H9 (cell line): ENCODE data around the gene BATF. TPM values are rescaled to one million over a fixed set of nuclear protein-coding genes. Genes with fewer than 3 reads are reported as not detected.

Experiments used
- DNase-seq: peaks from one replicate; pipeline ENCODE4 v3.0.0-alpha.2; 2017
- H2AFZ ChIP-seq: one replicate; pipeline ENCODE4 v1.6.1; 2013; ENCODE audit warnings: mild to moderate bottlenecking, low read length, control low read depth, moderate library complexity
- H2AK5ac ChIP-seq: 2 replicates; pipeline ENCODE4 v1.6.1; 2013; ENCODE audit warnings: low read length, control low read depth, mixed read lengths; ENCODE audit not compliant: insufficient read length
- H2BK120ac ChIP-seq: one replicate; pipeline ENCODE4 v1.6.1; 2013; ENCODE audit warnings: low read depth, mild to moderate bottlenecking, low read length, control low read depth, inconsistent platforms; ENCODE audit not compliant: poor library complexity, severe bottlenecking
- H2BK12ac ChIP-seq: 2 replicates; pipeline ENCODE4 v1.6.1; 2013; ENCODE audit warnings: low read length, control low read depth, mixed read lengths, low read depth; ENCODE audit not compliant: insufficient read length
- H2BK15ac ChIP-seq: 2 replicates; pipeline ENCODE4 v1.6.1; 2013; ENCODE audit warnings: low read depth, low read length, control low read depth
- H2BK20ac ChIP-seq: one replicate; pipeline ENCODE4 v1.6.1; 2013; ENCODE audit warnings: low read depth, mild to moderate bottlenecking, low read length, control low read depth, inconsistent platforms; ENCODE audit not compliant: poor library complexity, severe bottlenecking
- H2BK5ac ChIP-seq: 2 replicates; pipeline ENCODE4 v1.6.1; 2013; ENCODE audit warnings: low read length, control low read depth, mixed read lengths; ENCODE audit not compliant: insufficient read length
- H3K14ac ChIP-seq: 2 replicates; pipeline ENCODE4 v1.6.1; 2013; ENCODE audit warnings: low read length, control low read depth; ENCODE audit not compliant: insufficient read depth
- H3K18ac ChIP-seq: 2 replicates; pipeline ENCODE4 v1.6.1; 2013; ENCODE audit warnings: low read depth, mild to moderate bottlenecking, mixed read lengths, low read length, control low read depth; ENCODE audit not compliant: insufficient read length
- H3K23ac ChIP-seq: 2 replicates; pipeline ENCODE4 v1.6.1; 2013; ENCODE audit warnings: low read length, control low read depth, mixed read lengths, low read depth; ENCODE audit not compliant: insufficient read length
- H3K23me2 ChIP-seq: 2 replicates; pipeline ENCODE4 v1.6.1; 2013; ENCODE audit warnings: low read depth, mild to moderate bottlenecking, mixed read lengths, low read length, control low read depth; ENCODE audit not compliant: insufficient read length, poor library complexity, severe bottlenecking
- H3K27ac ChIP-seq: 2 replicates; pipeline ENCODE4 v1.5.1; 2013; ENCODE audit warnings: low read length, control low read depth, mixed read lengths, low read depth; ENCODE audit not compliant: insufficient read length
- H3K27me3 ChIP-seq: 2 replicates; pipeline ENCODE4 v1.6.1; 2013; ENCODE audit warnings: low read length, control low read depth, inconsistent platforms; ENCODE audit not compliant: insufficient read depth
- H3K4ac ChIP-seq: 2 replicates; pipeline ENCODE4 v1.6.1; 2013; ENCODE audit warnings: low read depth, mild to moderate bottlenecking, control low read depth, inconsistent platforms, low read length, moderate library complexity
- H3K4me1 ChIP-seq: 2 replicates; pipeline ENCODE4 v1.6.1; 2013; ENCODE audit warnings: low read length, control low read depth, inconsistent platforms; ENCODE audit not compliant: insufficient read depth
- H3K4me2 ChIP-seq: 2 replicates; pipeline ENCODE4 v1.6.1; 2013; ENCODE audit warnings: low read length, control low read depth, mixed read lengths; ENCODE audit not compliant: insufficient read length, insufficient read depth
- H3K56ac ChIP-seq: 2 replicates; pipeline ENCODE4 v1.6.1; 2013; ENCODE audit warnings: low read depth, mild to moderate bottlenecking, mixed read lengths, low read length, control low read depth; ENCODE audit not compliant: insufficient read length
- H3K79me1 ChIP-seq: 2 replicates; pipeline ENCODE4 v1.6.1; 2013; ENCODE audit warnings: low read depth, mild to moderate bottlenecking, moderate library complexity, low read length, control low read depth, inconsistent platforms; ENCODE audit not compliant: insufficient read depth, poor library complexity, severe bottlenecking
- H3K79me2 ChIP-seq: 2 replicates; pipeline ENCODE4 v1.6.1; 2013; ENCODE audit warnings: low read length, control low read depth, inconsistent platforms; ENCODE audit not compliant: insufficient read depth
- H3K9ac ChIP-seq: 2 replicates; pipeline ENCODE4 v1.6.1; 2013; ENCODE audit warnings: low read length, control low read depth, mixed read lengths; ENCODE audit not compliant: insufficient read length; ENCODE audit errors: extremely low read depth
- H3K9me3 ChIP-seq: one replicate; pipeline ENCODE4 v1.6.1; 2013; ENCODE audit warnings: low read depth, low read length, inconsistent platforms; ENCODE audit not compliant: control insufficient read depth
- H3T11ph ChIP-seq: one replicate; pipeline ENCODE4 v1.6.1; 2013; ENCODE audit warnings: mild to moderate bottlenecking, low read length, control low read depth, inconsistent platforms
- H4K20me1 ChIP-seq: one replicate; pipeline ENCODE4 v1.6.1; 2013; ENCODE audit not compliant: control insufficient read depth, insufficient read length, insufficient read depth
- H4K5ac ChIP-seq: 2 replicates; pipeline ENCODE4 v1.6.1; 2013; ENCODE audit warnings: low read depth, mild to moderate bottlenecking, mixed read lengths, low read length, control low read depth; ENCODE audit not compliant: insufficient read length
- H4K8ac ChIP-seq: replicated peaks from 2 replicates; pipeline ENCODE4 v1.6.1; 2013; ENCODE audit warnings: low read length, control low read depth, mixed read lengths, low read depth; ENCODE audit not compliant: insufficient read length
- H4K91ac ChIP-seq: 2 replicates; pipeline ENCODE4 v1.6.1; 2013; ENCODE audit warnings: low read depth, mild to moderate bottlenecking, moderate library complexity, mixed read lengths, low read length, control low read depth; ENCODE audit not compliant: insufficient read length
- H3K27ac Mint-ChIP-seq, 3 experiments: 2 replicates in 2 of 3; 3 replicates in 1 of 3; pipeline ENCODE4 v1.8.0; 2020 to 2021; ENCODE audit warnings: mixed read lengths in 3 of 3, mild to moderate bottlenecking in 1 of 3, moderate library complexity in 1 of 3
- H3K27me3 Mint-ChIP-seq: 2 replicates; pipeline ENCODE4 v1.8.0; 2021; ENCODE audit warnings: low read depth, mild to moderate bottlenecking, moderate library complexity, mixed read lengths
- H3K36me3 Mint-ChIP-seq, 3 experiments: 2 replicates in 2 of 3; 3 replicates in 1 of 3; pipeline ENCODE4 v1.8.0; 2020 to 2021; ENCODE audit warnings: low read depth in 3 of 3, mixed read lengths in 3 of 3; ENCODE audit not compliant: insufficient read depth in 1 of 3
- H3K4me1 Mint-ChIP-seq, 2 experiments: 2 replicates each; pipeline ENCODE4 v1.8.0; 2020; ENCODE audit warnings: mixed read lengths in 2 of 2
- H3K4me3 Mint-ChIP-seq, 2 experiments: 2 replicates in 1 of 2; 3 replicates in 1 of 2; pipeline ENCODE4 v1.8.0; 2020 to 2021; ENCODE audit warnings: mild to moderate bottlenecking in 2 of 2, mixed read lengths in 2 of 2, moderate library complexity in 1 of 2
- H3K9me3 Mint-ChIP-seq, 2 experiments: 2 replicates in 1 of 2; 3 replicates in 1 of 2; pipeline ENCODE4 v1.8.0; 2020; ENCODE audit warnings: mild to moderate bottlenecking in 2 of 2, mixed read lengths in 2 of 2, moderate library complexity in 1 of 2
- CTCF ChIP-seq: fragments of 200-600 bp; sonication (generic); conservative IDR thresholded peaks from 3 replicates; pipeline ENCODE4 v1.8.0; 2021; ENCODE audit warnings: antibody characterized with exemption, mild to moderate bottlenecking
- WGBS: extraction: QIAGEN DNeasy Blood & Tissue Kit; methylation state at CpG from one replicate; pipeline ENCODE4 v1.1.7; 2013; ENCODE audit warnings: missing lambda C conversion rate, low lambda C conversion rate, mixed read lengths; ENCODE audit not compliant: insufficient read length; ENCODE audit errors: extremely low coverage; 5-methylcytosine and 5-hydroxymethylcytosine counted together
- total RNA-seq: library from RNA; stranded (reverse); gene quantifications from 2 replicates; pipeline ENCODE4 v1.2.1, GENCODE V29; 2021

The BATF gene
- total RNA-seq, 1 experiment from 2014 or later: not detected

GRCh38 chr14:75589931-75590330 is 67.7 kb downstream of the BATF start:
- no peak for DNase-seq
- H3K18ac ChIP-seq: no peak overlapping the region
- no peak overlapping the region for H3K23ac ChIP-seq
- no peak overlapping the region for H4K5ac ChIP-seq
- peaks cover 16 to 23% of the 10 kb centered on the region in 2 experiments; a peak in 4 of 5 replicates for H3K9me3 Mint-ChIP-seq
- no peak overlapping the region for H3K27ac Mint-ChIP-seq
- H2AFZ ChIP-seq: no peak overlapping the region
- H2BK5ac ChIP-seq: no peak overlapping the region
- no peak overlapping the region for H4K8ac ChIP-seq
- H3K36me3 Mint-ChIP-seq: peaks cover 6 to 10% (median 7%) of the 10 kb centered on the region in 3 experiments
- H3K27me3 ChIP-seq: no peaks in the 10 kb centered on the region
- no peak overlapping the region for H2BK120ac ChIP-seq
- H3K9me3 ChIP-seq: peaks cover 6% of the 10 kb centered on the region
- H4K20me1 ChIP-seq: no peaks in the 10 kb centered on the region
- H3K79me2 ChIP-seq: no peaks in the 10 kb centered on the region
- H3K4me1 Mint-ChIP-seq: peaks cover 9 to 12% of the 10 kb centered on the region in 2 experiments; a peak in 3 of 4 replicates
- H4K91ac ChIP-seq: no peak overlapping the region
- no peak overlapping the region for H3K4me3 Mint-ChIP-seq
- H2AK5ac ChIP-seq: no peak overlapping the region
- no peaks in the 10 kb centered on the region for H3K23me2 ChIP-seq
- no peak overlapping the region for H2BK20ac ChIP-seq
- no peak overlapping the region for H3T11ph ChIP-seq
- no peaks in the 10 kb centered on the region for H3K4me1 ChIP-seq
- H3K79me1 ChIP-seq: no peaks in the 10 kb centered on the region
- WGBS: no CpG with 5 or more reads among the region's 6 CpGs
- no peak overlapping the region for H3K4ac ChIP-seq
- no peak overlapping the region for H3K9ac ChIP-seq
- no peak for TF ChIP-seq CTCF
- H3K27me3 Mint-ChIP-seq: no peaks in the 10 kb centered on the region; the same call in 1 of the 2 replicates
- no peak overlapping the region for H3K27ac ChIP-seq
- no peak overlapping the region for H2BK12ac ChIP-seq
- no peak overlapping the region for H2BK15ac ChIP-seq
- H3K14ac ChIP-seq: no peak overlapping the region
- no peak overlapping the region for H3K56ac ChIP-seq
- H3K4me2 ChIP-seq: no peak overlapping the region
